ENCODE results near the gene ARMC2. TPM values are rescaled to one million over a fixed set of nuclear protein-coding genes. Genes with fewer than 3 reads are reported as not detected.
"Not testable (repeated sequence)": the region's sequence is repeated elsewhere in the genome, so short reads cannot be mapped to it uniquely, and the experiment has no call there.

Gene ARMC2
- total RNA-seq, 2 experiments from 2014 or later = 2.7 to 4.6 TPM

GRCh38 chr6:108928650-108929049 is 80.4 kb downstream of the ARMC2 start:
- Mint-ChIP-seq H3K36me3 (ENCODE audit: low read depth) (peaks cover 10% of the 10 kb centered on the region), H3K4me3 (no peak overlapping the region), H3K27ac (no peak overlapping the region), H3K9me3 (peaks cover 5% of the 10 kb centered on the region), H3K27me3 (no peaks in the 10 kb centered on the region), H3K4me1 (ENCODE audit: low read depth) (peaks cover 11% of the 10 kb centered on the region)
- POLR2A ChIA-PET = no interaction called here
- intact Hi-C loops (cut with micrococcal nuclease) = no loop called here
- ATAC-seq (no peak), DNase-seq (no peak)
- CTCF ChIA-PET = interaction anchor here (2.5 to 8.1 kb wide), 2 partner anchors 14 to 145 kb away, joined by 7 to 46 read pairs; no protein-coding TSS in a partner anchor
- no peak for TF ChIP-seq CTCF (IDR thresholded peaks at IDR 0.05)

- POLR2A ChIA-PET, H3K27me3 Mint-ChIP-seq: not testable (repeated sequence)
Observed at GRCh38 chr6:108931090-108931489, 82.9 kb downstream of the ARMC2 start.

GRCh38 chr6:108937170-108937569 is 88.9 kb downstream of the ARMC2 start:
- H3K27me3 Mint-ChIP-seq = no peaks in the 10 kb centered on the region
- peaks cover 14% of the 10 kb centered on the region for H3K4me1 Mint-ChIP-seq (ENCODE audit: low read depth)
- no peak for TF ChIP-seq CTCF (IDR thresholded peaks at IDR 0.05)
- H3K36me3 Mint-ChIP-seq (ENCODE audit: low read depth) = no peaks in the 10 kb centered on the region
- no peak overlapping the region for H3K4me3 Mint-ChIP-seq
- intact Hi-C loops (cut with micrococcal nuclease) = no loop called here
- CTCF ChIA-PET = no interaction called here
- H3K9me3 Mint-ChIP-seq = peaks cover 7% of the 10 kb centered on the region
- DNase-seq (no peak), ATAC-seq (no peak)
- POLR2A ChIA-PET = no interaction called here
- no peak overlapping the region for H3K27ac Mint-ChIP-seq

More at GRCh38 chr6:108931090-108931489, 82.9 kb downstream of the ARMC2 start:
- intact Hi-C loops (cut with micrococcal nuclease); H3K36me3 Mint-ChIP-seq (ENCODE audit: low read depth); ATAC-seq; H3K4me3 Mint-ChIP-seq; H3K9me3 Mint-ChIP-seq; H3K27ac Mint-ChIP-seq; DNase-seq; H3K4me1 Mint-ChIP-seq (ENCODE audit: low read depth): not testable (repeated sequence)
- CTCF ChIA-PET = interaction anchor here (2.0 kb wide), 1 partner anchor 17 kb away, joined by 7 read pairs; no protein-coding TSS in a partner anchor

GRCh38 chr6:108940741-108941140 is 92.5 kb downstream of the ARMC2 start:
- H3K4me3 Mint-ChIP-seq = no peak overlapping the region
- H3K4me1 Mint-ChIP-seq (ENCODE audit: low read depth) = peaks cover 36% of the 10 kb centered on the region
- DNase-seq = no peak
- ATAC-seq = no peak
- intact Hi-C loops (cut with micrococcal nuclease) = no loop called here
- no peak for TF ChIP-seq CTCF (IDR thresholded peaks at IDR 0.05)
- H3K27me3 Mint-ChIP-seq = no peaks in the 10 kb centered on the region
- ChIA-PET CTCF (interaction anchor here (1.1 to 5.0 kb wide), 3 partner anchors 16 to 132 kb away, joined by 3 to 29 read pairs (median 3); no protein-coding TSS in a partner anchor), POLR2A (interaction anchor here (0.7 to 1.0 kb wide), 2 partner anchors 15 to 464 kb away, joined by 3 read pairs; no protein-coding TSS in a partner anchor)
- no peak overlapping the region for H3K27ac Mint-ChIP-seq
- H3K9me3 Mint-ChIP-seq = peaks cover 6% of the 10 kb centered on the region
- no peaks in the 10 kb centered on the region for H3K36me3 Mint-ChIP-seq (ENCODE audit: low read depth)

- Mint-ChIP-seq H3K36me3 (ENCODE audit: low read depth) (no peaks in the 10 kb centered on the region), H3K9me3 (peaks cover 6% of the 10 kb centered on the region), H3K4me1 (ENCODE audit: low read depth) (peaks cover 39% of the 10 kb centered on the region), H3K27ac (no peak overlapping the region), H3K27me3 (no peaks in the 10 kb centered on the region), H3K4me3 (no peak overlapping the region)
- TF ChIP-seq CTCF (IDR thresholded peaks at IDR 0.05) = no peak
- ATAC-seq (no peak), DNase-seq (no peak)
- CTCF ChIA-PET = interaction anchor here (1.1 to 5.0 kb wide), 3 partner anchors 17 to 132 kb away, joined by 3 to 29 read pairs (median 3); no protein-coding TSS in a partner anchor
- intact Hi-C loops (cut with micrococcal nuclease) = no loop called here
- POLR2A ChIA-PET = no interaction called here
Observed at GRCh38 chr6:108941281-108941680, 93.1 kb downstream of the ARMC2 start.
